ENCODE results near the gene PTPRM. TPM values are rescaled to one million over a fixed set of nuclear protein-coding genes. Genes with fewer than 3 reads are reported as not detected.

The PTPRM gene
- total and polyA plus RNA-seq, 2 donors (not counting 3 experiments of a cell fraction or from before 2014, with no cell fraction given): 37.4 to 43.7 TPM

DNA sequence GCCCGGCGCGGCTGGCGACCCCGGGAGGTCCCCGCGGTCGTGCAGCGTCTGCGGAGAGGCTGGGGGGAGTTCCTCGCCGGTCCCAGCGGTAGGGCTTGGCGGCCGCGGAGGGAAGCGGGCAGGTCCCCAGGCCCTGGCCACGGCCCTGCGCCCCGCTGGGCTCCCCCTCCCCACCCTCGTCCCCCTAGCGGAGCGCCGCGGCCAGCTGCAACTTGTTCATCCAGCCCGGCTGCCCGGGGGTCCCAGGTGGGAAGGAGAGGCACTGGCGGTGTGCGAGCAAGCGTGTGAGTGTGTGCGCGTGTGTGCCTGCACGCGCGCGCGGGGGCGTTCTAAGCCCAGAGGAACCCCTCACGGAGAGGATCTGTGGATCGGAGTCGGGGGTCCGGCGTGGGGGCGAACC is 1.3 kb downstream of the PTPRM start:
- no peaks in the 10 kb centered on the region for H4K20me1 ChIP-seq (replicated peaks; ENCODE audit: control insufficient read depth, extremely low read depth, insufficient read depth, low read length)
- H2AFZ ChIP-seq (ENCODE audit: low read depth, low read length): peak overlapping the region; percentile 77
- no peaks in the 10 kb centered on the region for H3K79me2 ChIP-seq (ENCODE audit: control insufficient read depth, insufficient read depth, low read length)
- H3K4me2 ChIP-seq (ENCODE audit: insufficient read depth, low read length): peak overlapping the region; percentile 75
- H3K9me1 ChIP-seq (replicated peaks; ENCODE audit: control insufficient read depth, extremely low read depth, insufficient read depth, low read length): no peaks in the 10 kb centered on the region
- dilution Hi-C loops (cut with MboI; ENCODE audit: extremely low pct_ligation_motif_present, low sequenced_read_pairs): no loop called here
- H3K36me3 ChIP-seq (ENCODE audit: control insufficient read depth in 2 of 2, extremely low read depth in 1 of 2, insufficient read depth in 2 of 2, low read length in 2 of 2): no peaks in the 10 kb centered on the region
- peaks cover 12% of the 10 kb centered on the region for H3K4me1 ChIP-seq (ENCODE audit: control insufficient read depth, extremely low read depth, insufficient read depth, low read length)
- intact Hi-C loops (cut with micrococcal nuclease): loop anchor here (1.0 to 5.0 kb wide), 2 partner anchors 179 to 222 kb away; no protein-coding TSS in a partner anchor
- peak overlapping the region; percentile 46 to 93 (median 51) for H3K4me3 ChIP-seq (replicated peaks in 1 of 3; ENCODE audit: insufficient read depth in 1 of 3, low read depth in 1 of 3, low read length in 3 of 3)
- no peak for FAIRE-seq
- H3K27ac ChIP-seq (ENCODE audit: insufficient read depth, low read depth, low read length): no peak overlapping the region
- DNase-seq (ENCODE audit: low read depth, low spot score): peak; percentile 42
- TF ChIP-seq, protein P1, sequence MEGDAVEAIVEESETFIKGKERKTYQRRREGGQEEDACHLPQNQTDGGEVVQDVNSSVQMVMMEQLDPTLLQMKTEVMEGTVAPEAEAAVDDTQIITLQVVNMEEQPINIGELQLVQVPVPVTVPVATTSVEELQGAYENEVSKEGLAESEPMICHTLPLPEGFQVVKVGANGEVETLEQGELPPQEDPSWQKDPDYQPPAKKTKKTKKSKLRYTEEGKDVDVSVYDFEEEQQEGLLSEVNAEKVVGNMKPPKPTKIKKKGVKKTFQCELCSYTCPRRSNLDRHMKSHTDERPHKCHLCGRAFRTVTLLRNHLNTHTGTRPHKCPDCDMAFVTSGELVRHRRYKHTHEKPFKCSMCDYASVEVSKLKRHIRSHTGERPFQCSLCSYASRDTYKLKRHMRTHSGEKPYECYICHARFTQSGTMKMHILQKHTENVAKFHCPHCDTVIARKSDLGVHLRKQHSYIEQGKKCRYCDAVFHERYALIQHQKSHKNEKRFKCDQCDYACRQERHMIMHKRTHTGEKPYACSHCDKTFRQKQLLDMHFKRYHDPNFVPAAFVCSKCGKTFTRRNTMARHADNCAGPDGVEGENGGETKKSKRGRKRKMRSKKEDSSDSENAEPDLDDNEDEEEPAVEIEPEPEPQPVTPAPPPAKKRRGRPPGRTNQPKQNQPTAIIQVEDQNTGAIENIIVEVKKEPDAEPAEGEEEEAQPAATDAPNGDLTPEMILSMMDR (IDR thresholded peaks at IDR 0.05; ENCODE audit: extremely low read depth in 1 of 2, insufficient read depth in 1 of 2, low read depth in 1 of 2, low read length in 2 of 2): peak in 1 of 2 donors; percentile 33
- no peak for TF ChIP-seq POLR2AphosphoS5 (IDR thresholded peaks at IDR 0.05; ENCODE audit: insufficient read depth, low read depth, low read length)
- no peak for TF ChIP-seq GATA2 (IDR thresholded peaks at IDR 0.05; ENCODE audit: insufficient read depth, insufficient read length, low read depth, low read length)
- ChIA-PET POLR2A (interaction anchor here (2.5 kb wide), 1 partner anchor 295 kb away, joined by 24 read pairs; no protein-coding TSS in a partner anchor), CTCF (interaction anchor here (1.1 to 4.9 kb wide), 12 partner anchors 9 to 1176 kb away, joined by 3 to 344 read pairs (median 6); no protein-coding TSS in a partner anchor)
- BruUV-seq (replicated peaks): no TSS peak
- peak overlapping the region; percentile 88 for H3K9ac ChIP-seq (replicated peaks; ENCODE audit: extremely low read depth, insufficient read depth, low read length)
- no peaks in the 10 kb centered on the region for H3K9me3 ChIP-seq (replicated peaks; ENCODE audit: control insufficient read depth, insufficient read depth, low read length)
- H3K27me3 ChIP-seq (ENCODE audit: control insufficient read depth in 2 of 2, insufficient read depth in 2 of 2, low read length in 2 of 2): no peaks in the 10 kb centered on the region

DNA sequence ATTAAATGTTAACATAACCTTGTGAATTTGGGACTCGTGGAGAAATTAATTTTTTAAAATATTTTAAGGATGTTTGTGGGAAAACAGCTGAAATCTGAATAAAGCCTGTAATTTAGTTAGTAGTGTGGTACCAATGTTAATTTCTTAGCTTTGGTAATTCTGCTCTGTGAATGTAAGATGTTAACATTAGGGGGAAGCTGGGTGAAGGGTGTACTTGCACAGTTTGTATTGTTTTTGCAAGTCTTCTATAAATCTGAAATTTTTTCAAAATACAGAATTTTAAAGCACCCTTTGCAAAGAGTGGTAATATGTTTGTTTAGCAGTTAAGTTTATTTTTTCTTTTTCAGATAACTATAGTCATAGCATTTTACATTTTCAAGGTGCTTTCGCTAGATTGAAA is 4.5 kb downstream of the PTPRM start:
- intact Hi-C loops (cut with micrococcal nuclease): no loop called here
- TF ChIP-seq POLR2AphosphoS5 (IDR thresholded peaks at IDR 0.05; ENCODE audit: insufficient read depth, low read depth, low read length): no peak
- TF ChIP-seq, protein P1 (IDR thresholded peaks at IDR 0.05; ENCODE audit: extremely low read depth in 1 of 2, insufficient read depth in 1 of 2, low read depth in 1 of 2, low read length in 2 of 2): no peak
- TF ChIP-seq EZH2 (IDR thresholded peaks at IDR 0.05; ENCODE audit: borderline replicate concordance, low read depth, low read length, severe bottlenecking): no peak
- TF ChIP-seq FOS (IDR thresholded peaks at IDR 0.05; ENCODE audit: borderline replicate concordance, insufficient read depth, low read length): no peak
- no peak for TF ChIP-seq MYC (IDR thresholded peaks at IDR 0.05; ENCODE audit: low read depth, low read length)
- TF ChIP-seq GATA2 (IDR thresholded peaks at IDR 0.05; ENCODE audit: insufficient read depth, insufficient read length, low read depth, low read length): no peak
- no peak for TF ChIP-seq POLR2A (IDR thresholded peaks at IDR 0.05; ENCODE audit: low read depth, low read length)
- no peak for TF ChIP-seq JUN (IDR thresholded peaks at IDR 0.05; ENCODE audit: borderline replicate concordance, insufficient read depth, insufficient read length, low read depth)
- TF ChIP-seq, protein P2, sequence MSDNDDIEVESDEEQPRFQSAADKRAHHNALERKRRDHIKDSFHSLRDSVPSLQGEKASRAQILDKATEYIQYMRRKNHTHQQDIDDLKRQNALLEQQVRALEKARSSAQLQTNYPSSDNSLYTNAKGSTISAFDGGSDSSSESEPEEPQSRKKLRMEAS (IDR thresholded peaks at IDR 0.05; ENCODE audit: insufficient read depth, insufficient read length): no peak

More for the DNA sequence above, 4.5 kb downstream of the PTPRM start:
- Histone ChIP-seq H3K27me3 (ENCODE audit: control insufficient read depth in 2 of 2, insufficient read depth in 2 of 2, low read length in 2 of 2) (no peaks in the 10 kb centered on the region), H3K4me1 (ENCODE audit: control insufficient read depth, extremely low read depth, insufficient read depth, low read length) (peaks cover 10% of the 10 kb centered on the region), H3K4me3 (replicated peaks in 1 of 3; ENCODE audit: insufficient read depth in 1 of 3, low read depth in 1 of 3, low read length in 3 of 3) (no peak overlapping the region), H3K36me3 (ENCODE audit: control insufficient read depth in 2 of 2, extremely low read depth in 1 of 2, insufficient read depth in 2 of 2, low read length in 2 of 2) (no peaks in the 10 kb centered on the region), H3K9me1 (replicated peaks; ENCODE audit: control insufficient read depth, extremely low read depth, insufficient read depth, low read length) (no peaks in the 10 kb centered on the region), H2AFZ (ENCODE audit: low read depth, low read length) (no peak overlapping the region), H3K9ac (replicated peaks; ENCODE audit: extremely low read depth, insufficient read depth, low read length) (no peak overlapping the region), H3K9me3 (replicated peaks; ENCODE audit: control insufficient read depth, insufficient read depth, low read length) (no peaks in the 10 kb centered on the region), H3K27ac (ENCODE audit: insufficient read depth, low read depth, low read length) (no peak overlapping the region), H3K79me2 (ENCODE audit: control insufficient read depth, insufficient read depth, low read length) (no peaks in the 10 kb centered on the region), H3K4me2 (ENCODE audit: insufficient read depth, low read length) (no peak overlapping the region), H4K20me1 (replicated peaks; ENCODE audit: control insufficient read depth, extremely low read depth, insufficient read depth, low read length) (no peaks in the 10 kb centered on the region)
- DNase-seq (ENCODE audit: low read depth, low spot score) (no peak), FAIRE-seq (no peak)
- dilution Hi-C loops (cut with MboI; ENCODE audit: extremely low pct_ligation_motif_present, low sequenced_read_pairs): no loop called here
- POLR2A ChIA-PET: no interaction called here
- no TSS peak for BruUV-seq (replicated peaks)
- CTCF ChIA-PET: interaction anchor here (1.2 kb wide), 1 partner anchor 299 kb away, joined by 9 read pairs; no protein-coding TSS in a partner anchor

All from endothelial cell of umbilical vein (primary cell).